ENCODE results near the gene PPAN.

PPAN gene

GRCh38 chr19:10116866-10117616, 10.9 kb downstream of the PPAN start:
- no peak for DNase-seq (ENCODE audit: extremely low read depth, insufficient read length)
- Histone ChIP-seq H3K27me3 (replicated peaks; ENCODE audit: control insufficient read depth, insufficient read depth, low read length) (no peaks in the 10 kb centered on the region), H3K36me3 (ENCODE audit: control insufficient read depth, insufficient read depth, low read length) (peaks cover 35% of the 10 kb centered on the region), H3K4me3 (replicated peaks; ENCODE audit: low read depth, low read length) (no peak overlapping the region)
- TF ChIP-seq, protein P1, sequence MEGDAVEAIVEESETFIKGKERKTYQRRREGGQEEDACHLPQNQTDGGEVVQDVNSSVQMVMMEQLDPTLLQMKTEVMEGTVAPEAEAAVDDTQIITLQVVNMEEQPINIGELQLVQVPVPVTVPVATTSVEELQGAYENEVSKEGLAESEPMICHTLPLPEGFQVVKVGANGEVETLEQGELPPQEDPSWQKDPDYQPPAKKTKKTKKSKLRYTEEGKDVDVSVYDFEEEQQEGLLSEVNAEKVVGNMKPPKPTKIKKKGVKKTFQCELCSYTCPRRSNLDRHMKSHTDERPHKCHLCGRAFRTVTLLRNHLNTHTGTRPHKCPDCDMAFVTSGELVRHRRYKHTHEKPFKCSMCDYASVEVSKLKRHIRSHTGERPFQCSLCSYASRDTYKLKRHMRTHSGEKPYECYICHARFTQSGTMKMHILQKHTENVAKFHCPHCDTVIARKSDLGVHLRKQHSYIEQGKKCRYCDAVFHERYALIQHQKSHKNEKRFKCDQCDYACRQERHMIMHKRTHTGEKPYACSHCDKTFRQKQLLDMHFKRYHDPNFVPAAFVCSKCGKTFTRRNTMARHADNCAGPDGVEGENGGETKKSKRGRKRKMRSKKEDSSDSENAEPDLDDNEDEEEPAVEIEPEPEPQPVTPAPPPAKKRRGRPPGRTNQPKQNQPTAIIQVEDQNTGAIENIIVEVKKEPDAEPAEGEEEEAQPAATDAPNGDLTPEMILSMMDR (IDR thresholded peaks at IDR 0.05; ENCODE audit: insufficient read depth, low read length, poor library complexity, severe bottlenecking), result no peak

DNA sequence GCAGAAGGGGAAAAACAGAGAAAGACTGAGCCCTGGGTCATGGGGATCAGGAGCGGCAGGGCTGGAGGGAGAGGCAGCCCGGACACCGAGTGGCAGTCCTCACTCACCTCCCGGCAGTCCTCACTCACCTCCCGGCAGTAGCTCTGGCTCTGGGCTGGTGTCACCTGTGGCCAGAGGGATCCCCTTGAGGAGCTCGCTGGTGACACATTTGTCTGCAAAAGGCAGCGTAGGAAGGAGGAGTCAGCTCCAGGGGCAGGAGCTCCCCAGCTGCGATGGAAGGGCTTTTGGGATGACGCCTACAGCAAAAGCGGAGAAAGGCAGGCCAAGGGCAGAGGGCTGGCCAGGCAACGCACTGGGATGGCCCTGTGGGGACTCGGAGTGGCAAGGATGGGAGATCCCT, 12.8 kb downstream of the PPAN start:
- Histone ChIP-seq H3K36me3 (ENCODE audit: control insufficient read depth, insufficient read depth, low read length) (peaks cover 31% of the 10 kb centered on the region), H3K4me3 (replicated peaks; ENCODE audit: low read depth, low read length) (peak overlapping the region; percentile 98), H3K27me3 (replicated peaks; ENCODE audit: control insufficient read depth, insufficient read depth, low read length) (no peaks in the 10 kb centered on the region)
- TF ChIP-seq, protein P1 (IDR thresholded peaks at IDR 0.05; ENCODE audit: insufficient read depth, low read length, poor library complexity, severe bottlenecking), result no peak
- no peak for DNase-seq (ENCODE audit: extremely low read depth, insufficient read length)

DNA sequence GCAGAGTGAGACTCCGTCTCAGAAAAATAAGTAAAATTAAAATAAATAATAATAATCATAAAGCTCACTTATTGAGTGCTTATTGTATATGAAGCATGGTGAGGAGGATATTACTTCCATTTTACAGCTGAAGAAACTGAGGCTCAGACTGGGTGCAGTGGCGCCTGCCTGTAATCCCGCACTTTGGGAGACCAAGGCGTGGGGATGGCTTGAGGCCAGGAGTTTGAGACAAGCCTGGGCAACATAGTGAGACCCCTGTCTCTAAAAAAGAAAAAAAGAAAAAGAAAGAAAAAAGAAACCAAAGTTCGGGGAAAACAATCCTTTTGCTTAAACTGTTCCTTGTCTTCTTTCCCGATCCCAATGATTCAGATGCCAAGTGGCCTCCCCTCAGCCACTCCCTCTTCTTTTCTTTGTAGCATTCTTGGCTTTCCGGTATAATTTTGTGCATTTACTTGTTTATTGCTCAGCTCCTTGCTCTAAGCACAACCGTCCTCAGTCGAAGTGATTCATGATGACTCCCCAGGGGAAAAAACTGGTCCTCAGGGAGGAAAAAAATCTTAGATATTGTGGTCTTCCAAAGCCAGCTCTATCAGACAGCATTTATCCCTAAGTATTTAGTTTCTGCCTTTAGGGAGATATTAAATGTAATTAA, 14.5 kb downstream of the PPAN start:
- no peak for DNase-seq (ENCODE audit: extremely low read depth, insufficient read length)
- TF ChIP-seq, protein P1 (IDR thresholded peaks at IDR 0.05; ENCODE audit: insufficient read depth, low read length, poor library complexity, severe bottlenecking), result no peak
- H3K27me3 ChIP-seq (replicated peaks; ENCODE audit: control insufficient read depth, insufficient read depth, low read length), result no peaks in the 10 kb centered on the region
- H3K36me3 ChIP-seq (ENCODE audit: control insufficient read depth, insufficient read depth, low read length), result peaks cover 19% of the 10 kb centered on the region
- H3K4me3 ChIP-seq (replicated peaks; ENCODE audit: low read depth, low read length), result no peak overlapping the region

GRCh38 chr19:10122045-10122444, 15.9 kb downstream of the PPAN start:
- TF ChIP-seq, protein P1 (IDR thresholded peaks at IDR 0.05; ENCODE audit: insufficient read depth, low read length, poor library complexity, severe bottlenecking), result no peak
- DNase-seq (ENCODE audit: extremely low read depth, insufficient read length), result no peak
- peaks cover 7% of the 10 kb centered on the region for H3K36me3 ChIP-seq (ENCODE audit: control insufficient read depth, insufficient read depth, low read length)
- no peak overlapping the region for H3K4me3 ChIP-seq (replicated peaks; ENCODE audit: low read depth, low read length)
- no peaks in the 10 kb centered on the region for H3K27me3 ChIP-seq (replicated peaks; ENCODE audit: control insufficient read depth, insufficient read depth, low read length)

DNA sequence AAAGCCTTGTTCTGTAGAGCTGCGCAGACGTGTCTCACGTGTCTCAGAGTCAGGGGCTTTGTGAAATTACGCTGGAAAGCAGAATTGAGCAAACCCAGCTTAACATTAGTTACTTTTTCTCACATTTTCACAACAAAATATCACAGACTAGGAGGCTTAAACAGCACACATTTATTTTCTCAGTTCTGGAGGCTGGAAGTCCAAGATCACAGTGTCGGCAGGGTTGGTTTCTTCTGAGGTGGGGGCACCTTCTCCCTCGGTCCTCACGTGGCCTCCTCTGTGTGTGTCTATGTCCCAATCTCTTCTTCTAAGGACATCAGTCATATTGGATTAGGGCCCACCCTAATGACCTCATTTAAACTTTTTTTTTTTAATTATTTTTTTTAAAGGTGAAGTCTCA, 18.3 kb downstream of the PPAN start:
- Histone ChIP-seq H3K36me3 (ENCODE audit: control insufficient read depth, insufficient read depth, low read length) (no peaks in the 10 kb centered on the region; the same call in 1 of the 2 replicates), H3K27me3 (replicated peaks; ENCODE audit: control insufficient read depth, insufficient read depth, low read length) (no peaks in the 10 kb centered on the region), H3K4me3 (replicated peaks; ENCODE audit: low read depth, low read length) (no peak overlapping the region)
- TF ChIP-seq, protein P1 (IDR thresholded peaks at IDR 0.05; ENCODE audit: insufficient read depth, low read length, poor library complexity, severe bottlenecking), result no peak
- no peak for DNase-seq (ENCODE audit: extremely low read depth, insufficient read length)

Data from GM06990 (cell line).